H1 (cell line): ENCODE measurements around the gene COQ8B.

Experiments used
- CHD2 ChIP-seq: IDR thresholded peaks from 2 replicates; pipeline ENCODE4 v1.6.1; 2012; ENCODE audit warnings: low read length, improper control_type of control experiment
- JUN ChIP-seq: IDR thresholded peaks from 2 replicates; pipeline ENCODE4 v1.6.1; 2011; ENCODE audit warnings: low read depth, mild to moderate bottlenecking, improper control_type of control experiment, low read length
- POLR2A ChIP-seq, 2 experiments: IDR thresholded peaks; 1 replicate in 1 of 2; 2 replicates in 1 of 2; pipeline ENCODE4 v1.6.1; 2011; ENCODE audit warnings: low read depth in 2 of 2, low read length in 2 of 2, mild to moderate bottlenecking in 2 of 2; ENCODE audit errors: control extremely low read depth in 1 of 2
- TF ChIP-seq, protein P1 (sequence below), 3 experiments: IDR thresholded peaks; 1 replicate in 2 of 3; 2 replicates in 1 of 3; pipeline versions ENCODE4 v1.5.1 to v1.6.1; 2011; ENCODE audit warnings: low read length in 3 of 3, mild to moderate bottlenecking in 3 of 3, inconsistent platforms in 2 of 3, low read depth in 1 of 3, moderate library complexity in 1 of 3; ENCODE audit not compliant: insufficient read depth in 1 of 3; ENCODE audit errors: control extremely low read depth in 1 of 3

DNA sequence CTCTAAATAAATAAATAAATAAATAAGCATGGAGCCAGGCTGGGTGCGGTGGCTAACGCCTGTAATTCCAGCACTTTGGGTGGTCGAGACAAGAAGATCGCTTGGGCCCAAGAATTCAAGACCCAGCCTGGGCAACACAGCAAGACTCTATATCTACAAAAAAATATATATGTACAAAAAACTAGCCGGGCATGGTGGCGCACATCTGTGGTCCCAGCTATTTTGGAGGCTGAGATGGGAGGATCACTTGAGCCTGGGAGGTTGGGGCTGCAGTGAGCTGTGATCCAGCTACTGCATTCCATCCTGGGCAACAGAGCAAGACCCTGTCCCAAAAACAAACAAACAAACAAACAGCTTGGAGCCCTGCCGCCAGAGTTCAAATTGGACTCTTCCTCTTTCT, 30.9 kb upstream of the COQ8B start:
- TF ChIP-seq, protein P1, sequence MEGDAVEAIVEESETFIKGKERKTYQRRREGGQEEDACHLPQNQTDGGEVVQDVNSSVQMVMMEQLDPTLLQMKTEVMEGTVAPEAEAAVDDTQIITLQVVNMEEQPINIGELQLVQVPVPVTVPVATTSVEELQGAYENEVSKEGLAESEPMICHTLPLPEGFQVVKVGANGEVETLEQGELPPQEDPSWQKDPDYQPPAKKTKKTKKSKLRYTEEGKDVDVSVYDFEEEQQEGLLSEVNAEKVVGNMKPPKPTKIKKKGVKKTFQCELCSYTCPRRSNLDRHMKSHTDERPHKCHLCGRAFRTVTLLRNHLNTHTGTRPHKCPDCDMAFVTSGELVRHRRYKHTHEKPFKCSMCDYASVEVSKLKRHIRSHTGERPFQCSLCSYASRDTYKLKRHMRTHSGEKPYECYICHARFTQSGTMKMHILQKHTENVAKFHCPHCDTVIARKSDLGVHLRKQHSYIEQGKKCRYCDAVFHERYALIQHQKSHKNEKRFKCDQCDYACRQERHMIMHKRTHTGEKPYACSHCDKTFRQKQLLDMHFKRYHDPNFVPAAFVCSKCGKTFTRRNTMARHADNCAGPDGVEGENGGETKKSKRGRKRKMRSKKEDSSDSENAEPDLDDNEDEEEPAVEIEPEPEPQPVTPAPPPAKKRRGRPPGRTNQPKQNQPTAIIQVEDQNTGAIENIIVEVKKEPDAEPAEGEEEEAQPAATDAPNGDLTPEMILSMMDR (IDR thresholded peaks at IDR 0.05; ENCODE audit: control extremely low read depth in 1 of 3, insufficient read depth in 1 of 3, low read depth in 1 of 3, low read length in 3 of 3) = no peak
- TF ChIP-seq POLR2A (IDR thresholded peaks at IDR 0.05; ENCODE audit: control extremely low read depth in 1 of 2, low read depth in 2 of 2, low read length in 2 of 2) (no peak), CHD2 (no peak), JUN (no peak)
